Endothelial cell of hepatic sinusoid (primary cell): ENCODE data around the gene IDH3A.

Source experiments
- in situ Hi-C: cut with HindIII; loops from 2 replicates; pipeline ENCODE4 v1.10.0; 2017; ENCODE audit warnings: low sequenced_read_pairs

The IDH3A gene

DNA sequence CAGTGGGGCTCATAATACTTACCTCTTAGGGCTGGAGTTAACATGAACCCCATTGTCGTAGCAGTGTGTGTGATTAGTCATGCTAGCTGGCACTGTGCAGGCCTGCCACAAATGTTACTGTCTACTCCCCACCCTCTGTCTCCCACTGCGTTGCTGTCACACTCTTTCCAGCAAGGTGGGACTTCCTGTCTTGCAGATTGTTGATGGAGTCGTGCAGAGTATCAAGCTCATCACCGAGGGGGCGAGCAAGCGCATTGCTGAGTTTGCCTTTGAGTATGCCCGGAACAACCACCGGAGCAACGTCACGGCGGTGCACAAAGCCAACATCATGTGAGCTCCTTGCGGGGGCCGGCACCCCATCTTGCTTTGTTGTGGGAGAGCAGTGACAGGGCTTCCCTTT, 12.9 kb downstream of the IDH3A start:
- in situ Hi-C loops = no loop called here

DNA sequence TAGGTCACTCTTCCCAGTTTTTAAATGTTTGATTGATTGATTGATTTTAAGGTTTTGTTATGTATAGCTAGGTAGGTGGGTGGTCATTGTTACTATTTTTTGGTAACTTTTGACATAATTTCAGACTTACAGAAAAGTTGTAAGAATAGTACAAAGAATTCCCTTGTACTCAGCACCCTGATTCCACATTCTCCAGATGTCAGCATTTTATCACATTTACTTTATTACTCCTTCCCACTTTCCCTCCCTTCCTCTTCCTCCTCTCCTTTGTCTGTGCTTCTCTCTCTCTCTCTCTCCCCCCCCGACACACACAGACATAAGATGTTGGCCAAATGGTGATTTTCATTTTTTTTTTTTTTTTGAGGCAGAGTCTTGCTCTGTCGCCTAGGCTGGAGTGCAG, 14.8 kb downstream of the IDH3A start:
- in situ Hi-C loops = no loop called here

DNA sequence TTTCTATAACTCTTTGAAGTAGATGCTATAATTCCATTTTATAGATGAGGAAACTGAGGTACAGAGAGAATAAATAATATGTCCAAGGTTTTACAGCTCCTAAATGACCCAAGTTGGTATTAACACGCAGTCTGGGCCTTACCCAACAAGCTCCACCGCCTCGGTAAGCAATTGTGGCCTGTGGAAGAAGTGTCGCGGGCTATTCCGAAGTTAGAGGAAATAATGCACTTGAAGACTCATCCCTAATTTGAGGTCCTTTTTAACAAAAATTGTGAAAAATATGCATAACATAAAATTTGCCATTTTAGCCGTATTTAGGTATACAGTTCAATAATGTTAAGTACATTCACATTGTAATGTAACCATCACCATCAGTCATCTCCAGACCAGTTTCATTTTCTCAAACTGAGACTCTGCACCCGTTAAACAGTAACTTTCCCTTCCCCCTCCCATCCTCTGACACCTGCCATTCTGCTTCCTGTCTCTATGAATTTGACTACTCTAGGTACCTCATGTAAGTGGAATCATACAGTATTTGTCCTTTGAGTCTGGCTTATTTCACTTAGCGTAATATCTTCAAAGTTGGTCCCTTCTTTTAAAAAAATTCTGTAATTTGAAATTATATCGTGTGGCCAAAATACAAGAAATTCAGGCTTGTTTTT, 18.2 kb downstream of the IDH3A start:
- in situ Hi-C loops = no loop called here

DNA sequence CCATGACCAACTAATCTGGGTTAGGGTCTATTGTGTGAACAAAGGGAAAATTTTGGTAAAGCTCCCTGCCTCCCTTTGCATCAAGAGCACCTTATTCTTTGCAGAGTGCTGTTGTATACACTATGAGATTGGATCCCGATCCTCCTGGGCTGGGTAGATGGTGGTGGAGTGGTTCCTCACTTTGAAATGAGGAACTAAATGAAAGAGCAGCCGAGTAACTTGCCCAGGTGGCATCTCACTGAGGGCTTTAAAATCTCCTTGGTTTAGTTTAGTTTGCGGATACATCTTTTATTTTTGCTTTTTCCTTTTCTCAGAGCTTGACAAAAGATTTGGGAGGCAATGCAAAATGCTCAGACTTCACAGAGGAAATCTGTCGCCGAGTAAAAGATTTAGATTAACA, 19.4 kb downstream of the IDH3A start:
- in situ Hi-C loops = no loop called here

DNA sequence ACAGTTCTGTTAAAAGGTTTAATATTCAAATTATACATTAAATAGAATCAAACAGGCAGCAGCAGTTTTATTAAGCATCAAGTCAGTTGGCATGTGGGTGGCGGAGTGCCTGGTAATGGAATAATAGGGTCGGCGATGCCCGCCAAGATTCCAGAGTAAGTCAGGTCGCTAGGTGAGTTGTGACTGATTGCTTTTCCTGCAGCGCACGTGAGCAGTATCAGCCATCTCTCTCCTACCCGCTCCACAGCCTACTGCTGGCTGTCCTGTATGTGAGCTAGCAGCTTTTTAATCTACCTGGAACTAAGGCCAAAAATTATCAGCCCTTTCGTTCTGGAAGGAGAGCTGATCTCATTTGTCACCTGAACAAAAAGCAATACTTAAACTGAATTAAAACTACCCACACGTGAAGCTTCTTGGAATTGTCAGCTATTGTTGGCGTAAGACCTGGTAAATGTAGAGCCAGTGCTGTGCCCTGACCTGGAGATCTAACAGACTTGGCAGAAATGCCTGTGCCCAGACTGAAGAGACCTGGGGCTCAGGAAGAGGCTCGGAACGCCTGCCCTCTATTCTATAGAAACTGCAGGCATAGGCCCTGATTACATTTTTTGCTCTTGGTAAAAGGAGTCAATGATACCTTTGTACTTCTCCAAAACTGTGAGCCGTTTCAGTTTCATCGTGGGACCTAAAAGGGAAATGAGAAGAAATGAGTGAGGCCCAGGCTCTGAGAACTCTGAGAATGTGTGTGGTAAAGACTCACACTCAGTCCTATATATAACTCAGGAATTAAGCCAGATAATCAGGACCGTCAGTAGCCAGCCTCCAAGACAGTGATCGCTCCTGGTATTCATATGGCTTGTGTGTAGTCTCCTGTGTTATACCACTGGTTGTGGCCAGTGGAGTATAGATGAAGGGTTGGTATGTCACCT, 21.9 kb downstream of the IDH3A start:
- in situ Hi-C loops = no loop called here

DNA sequence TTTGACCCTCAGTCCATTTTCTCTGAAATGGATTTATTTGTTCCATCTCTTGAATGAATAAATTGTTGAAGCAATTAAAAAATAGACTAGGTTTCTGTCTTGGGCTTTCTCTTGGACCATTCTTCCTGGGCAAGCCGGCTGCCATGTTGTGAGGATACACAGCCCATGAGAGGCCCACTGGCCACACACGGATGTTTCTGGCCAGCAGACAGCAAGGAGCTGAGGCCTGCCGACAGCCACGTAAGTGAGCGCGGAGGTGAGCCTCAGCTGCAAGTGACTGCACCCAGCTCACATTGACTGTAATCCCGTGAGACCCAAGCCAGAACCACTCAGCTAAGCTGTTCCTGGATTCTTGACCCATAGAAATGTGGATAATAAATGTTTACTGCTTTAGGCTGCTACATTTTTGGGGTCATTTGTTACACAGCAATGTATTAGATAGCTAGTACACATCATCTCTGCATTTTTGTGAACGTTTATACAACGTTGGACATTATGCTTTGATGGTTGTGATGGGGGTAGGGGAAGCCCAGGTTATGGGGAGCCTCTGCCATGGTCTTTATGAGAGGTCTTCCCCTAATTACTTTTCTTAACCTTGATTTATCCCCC, 22.8 kb downstream of the IDH3A start:
- in situ Hi-C loops = no loop called here

DNA sequence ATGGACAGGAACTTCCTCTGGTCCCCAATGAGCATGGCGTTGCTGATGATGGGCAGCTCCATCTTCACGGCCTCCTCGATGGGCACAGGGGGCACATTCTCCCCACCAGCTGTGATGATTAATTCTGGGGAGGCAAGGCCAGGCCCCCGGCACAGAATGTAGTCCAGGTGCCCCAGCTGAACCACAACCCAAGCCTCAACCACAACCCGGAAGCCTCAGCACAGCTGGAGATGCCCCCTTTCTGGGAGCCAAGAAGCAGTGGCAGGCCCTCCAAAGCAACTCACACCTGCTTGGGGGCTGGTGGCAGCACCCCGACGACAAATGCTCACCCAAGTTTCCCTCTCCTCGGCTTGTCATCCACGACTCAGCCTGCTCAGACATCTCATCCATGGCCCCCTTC, 25.2 kb downstream of the IDH3A start:
- in situ Hi-C loops = no loop called here

DNA sequence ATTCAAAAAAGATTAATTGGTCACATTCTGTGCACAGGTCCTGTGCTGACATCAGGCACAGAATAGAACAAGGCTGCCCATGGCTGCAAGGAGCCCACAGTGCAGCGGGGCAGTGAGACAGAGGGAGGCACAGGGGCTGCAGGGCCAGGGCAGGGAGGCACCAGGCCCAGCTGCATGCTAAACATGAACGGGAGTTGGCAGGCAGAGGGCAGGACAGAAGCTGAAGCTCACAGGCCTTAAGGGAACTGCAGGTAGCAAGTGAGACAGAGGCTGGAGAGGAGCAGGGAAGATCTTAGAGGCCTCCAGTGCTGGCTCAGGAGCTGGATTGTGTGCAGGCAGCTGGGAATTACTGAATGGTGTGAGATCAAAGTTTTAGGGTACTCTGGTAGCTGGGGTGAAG, 26.2 kb downstream of the IDH3A start:
- in situ Hi-C loops = no loop called here

DNA sequence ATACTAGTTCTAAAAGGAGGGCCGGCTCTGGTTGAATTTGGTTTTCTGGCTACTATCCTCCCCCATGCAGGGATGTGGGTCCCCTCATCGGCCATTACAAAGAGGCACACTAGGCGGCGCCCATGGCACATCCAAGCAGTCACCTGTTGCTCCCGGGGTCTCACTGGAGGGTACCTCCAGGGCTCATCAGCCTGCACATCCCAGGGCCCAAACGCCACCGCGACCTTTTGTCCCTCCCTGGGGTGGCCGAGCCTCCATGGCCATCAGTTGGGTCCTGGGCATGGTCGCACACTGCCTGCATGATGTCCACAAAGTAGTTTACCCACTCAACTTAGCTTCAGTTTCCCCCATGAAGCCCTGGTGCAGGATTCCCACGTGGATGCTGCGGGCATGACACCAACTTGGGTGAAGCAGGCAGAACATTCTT, 28.3 kb downstream of the IDH3A start:
- in situ Hi-C loops = no loop called here

DNA sequence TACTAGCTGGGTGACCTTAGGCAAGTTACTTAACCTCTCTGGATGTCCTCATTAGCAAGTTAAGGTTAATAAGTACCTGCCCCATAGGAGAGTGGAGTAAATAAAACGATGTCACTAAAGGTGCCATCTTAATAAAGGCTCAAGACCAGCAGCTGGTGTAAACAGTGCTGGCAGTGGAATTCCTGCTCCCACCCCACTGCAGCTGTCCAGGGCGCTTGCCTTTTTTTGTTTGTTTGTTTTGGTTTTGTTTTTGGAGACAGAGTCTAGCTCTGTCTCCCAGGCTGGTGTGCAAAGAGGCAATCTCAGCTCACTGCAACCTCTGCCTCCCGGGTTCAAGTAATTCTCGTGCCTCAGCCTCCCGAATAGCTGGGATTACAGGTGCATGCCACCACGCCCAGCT, 28.9 kb downstream of the IDH3A start:
- in situ Hi-C loops = no loop called here

DNA sequence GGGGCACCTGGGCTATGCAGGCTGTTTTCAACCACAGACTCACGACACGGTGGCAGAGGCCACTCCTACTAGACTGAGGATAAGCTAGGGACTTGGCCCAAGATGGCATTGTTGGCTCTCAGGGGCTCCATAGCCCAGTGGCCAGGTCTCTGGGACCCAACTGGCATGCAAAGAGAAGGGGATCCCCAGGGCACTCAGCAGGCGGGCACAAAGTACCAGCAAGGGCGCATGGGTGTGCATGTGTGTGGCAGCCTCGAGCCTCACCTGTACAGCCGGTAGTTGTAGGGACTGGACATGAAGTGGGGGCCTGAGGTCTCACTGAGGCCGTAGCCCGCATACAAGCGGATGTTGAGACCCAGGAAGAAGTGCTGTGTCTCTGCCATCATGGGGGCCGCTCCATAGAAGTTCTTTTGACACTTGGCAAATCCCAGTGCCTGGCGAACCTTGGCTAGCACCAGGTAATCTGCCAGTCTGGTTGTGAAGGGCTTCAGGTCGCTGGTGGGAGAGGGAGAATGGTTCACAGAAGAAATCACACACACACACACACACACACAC, 30.2 kb downstream of the IDH3A start:
- in situ Hi-C loops = no loop called here

DNA sequence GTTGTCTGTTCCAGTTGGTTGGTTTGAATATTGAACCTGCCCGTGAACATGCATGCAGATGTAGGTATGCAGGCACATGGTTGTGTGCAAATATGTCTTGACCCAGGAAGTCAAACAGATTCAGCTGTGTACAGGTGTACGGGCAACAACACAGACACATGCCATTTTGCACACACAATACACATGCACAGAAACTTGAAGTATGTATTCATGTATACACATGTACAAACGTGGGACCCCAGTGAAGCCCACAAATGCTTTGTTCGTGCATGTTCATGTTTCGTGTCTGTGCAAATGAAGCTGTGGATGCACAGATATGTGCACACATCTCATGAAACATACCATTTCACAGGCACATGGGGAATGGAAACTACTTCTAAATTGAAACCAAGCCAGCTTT, 30.7 kb downstream of the IDH3A start:
- in situ Hi-C loops = no loop called here

DNA sequence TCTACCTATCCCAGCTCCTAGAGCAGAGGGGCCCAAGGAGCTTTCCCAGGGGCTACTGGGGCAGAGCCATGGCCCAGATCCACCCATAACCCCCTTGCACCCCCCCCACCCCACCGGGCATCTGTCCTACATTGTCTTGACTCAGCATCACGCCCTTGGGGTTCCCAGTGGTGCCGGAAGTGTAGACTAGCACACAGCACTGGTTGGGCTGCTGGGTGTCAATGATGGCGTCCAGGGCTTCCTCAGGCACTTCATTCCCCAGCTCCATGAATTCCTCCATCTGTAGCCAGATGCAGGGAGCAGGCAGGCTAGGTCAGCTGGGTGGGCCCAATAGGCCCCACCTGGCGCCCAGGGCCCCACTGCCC, 33.2 kb downstream of the IDH3A start:
- in situ Hi-C loops = no loop called here

DNA sequence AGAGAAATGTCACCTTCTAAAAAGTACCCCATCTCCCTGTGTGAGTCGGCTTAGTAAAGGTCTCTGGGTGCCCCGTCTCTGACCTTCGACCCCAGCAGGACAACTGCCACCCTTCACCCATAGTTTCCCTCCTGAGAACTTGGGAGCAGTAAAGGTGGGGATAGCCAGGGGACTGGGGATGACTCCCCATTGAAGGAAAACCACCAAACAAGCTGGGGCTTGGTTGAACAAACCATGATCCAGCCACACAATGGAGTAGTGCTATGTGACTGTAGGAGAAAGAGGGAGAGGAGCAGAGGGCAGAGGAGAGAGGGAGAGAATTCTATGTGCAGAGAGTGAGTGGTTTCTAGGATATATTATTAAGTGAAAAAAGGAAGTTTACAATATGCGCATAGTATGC, 33.7 kb downstream of the IDH3A start:
- in situ Hi-C loops = no loop called here

DNA sequence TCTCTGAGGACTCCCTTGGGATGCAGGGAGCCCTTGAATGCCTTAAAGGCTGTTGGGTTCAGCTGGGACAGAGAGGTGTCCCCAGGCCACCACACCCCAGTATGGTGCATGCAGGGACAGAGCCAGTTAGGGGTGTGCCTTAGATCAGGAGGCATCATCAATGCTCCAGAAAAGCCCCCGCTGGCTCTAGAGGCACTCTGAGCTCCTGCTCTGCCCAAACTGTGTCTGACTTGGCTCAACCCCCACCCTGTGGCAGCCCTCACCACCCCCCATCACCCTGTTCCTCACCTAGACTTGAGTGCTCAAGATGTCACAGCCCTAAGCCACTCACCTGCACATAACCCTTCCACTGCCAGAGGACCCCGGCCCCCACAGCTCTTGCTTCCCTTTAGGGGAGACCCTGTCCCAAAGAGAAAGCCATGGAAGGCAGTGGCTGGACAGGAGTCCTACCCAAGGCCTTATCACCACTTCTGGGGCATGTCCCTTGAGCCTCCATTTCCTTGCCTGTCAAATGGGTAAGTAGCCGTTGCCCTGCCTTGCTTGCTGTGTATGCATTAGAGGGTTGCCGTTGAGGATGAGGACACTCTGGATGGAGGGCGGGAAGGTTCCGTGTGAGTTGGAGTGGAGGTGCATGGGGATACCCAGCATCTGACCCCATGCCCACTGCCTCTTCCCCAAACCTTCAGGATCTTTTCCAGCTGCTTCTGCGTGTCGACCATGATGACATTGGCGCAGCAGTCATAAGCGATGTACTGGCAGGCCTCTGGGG, 43.8 kb downstream of the IDH3A start:
- in situ Hi-C loops = no loop called here

DNA sequence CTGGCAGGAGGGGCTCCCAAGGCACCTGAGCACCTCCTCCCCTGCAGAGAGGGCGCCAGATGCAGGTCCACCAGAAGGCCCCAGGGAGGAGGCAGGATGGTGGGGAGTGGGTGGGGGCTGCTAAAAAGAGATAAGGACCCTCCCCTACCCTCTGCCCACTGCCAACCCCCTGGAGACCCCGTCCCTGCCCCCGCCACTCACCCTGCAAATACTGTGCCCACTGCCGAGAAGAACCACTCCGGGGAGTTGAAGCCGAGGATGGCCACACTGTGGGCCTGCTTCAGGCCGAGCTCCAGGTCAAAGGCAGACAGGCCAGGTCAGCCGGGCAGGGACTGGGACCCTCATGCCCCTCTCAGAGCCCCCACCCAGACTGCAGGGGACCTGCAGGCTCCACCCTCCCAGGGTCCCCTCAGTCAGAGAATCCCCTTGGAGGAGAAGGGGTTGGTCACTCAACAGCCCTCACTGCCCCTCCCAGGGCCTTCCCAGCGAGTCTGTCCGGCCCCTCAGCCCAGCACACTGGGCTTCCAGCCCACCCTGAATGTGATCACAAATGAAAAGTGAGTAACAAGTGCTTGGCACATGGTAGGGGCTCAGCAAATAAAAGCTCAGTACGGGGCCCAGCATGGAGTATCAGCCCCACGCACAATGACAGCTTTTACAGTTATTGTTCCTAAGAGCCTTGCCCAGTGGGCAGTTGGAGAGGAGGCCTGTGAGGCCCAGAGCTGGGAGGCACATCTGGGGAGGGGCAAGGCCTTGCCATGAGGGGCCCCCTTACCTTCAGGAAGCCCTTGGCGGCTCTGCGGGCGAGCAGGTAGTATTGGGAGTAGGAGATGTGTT, 44.8 kb downstream of the IDH3A start:
- in situ Hi-C loops = no loop called here

DNA sequence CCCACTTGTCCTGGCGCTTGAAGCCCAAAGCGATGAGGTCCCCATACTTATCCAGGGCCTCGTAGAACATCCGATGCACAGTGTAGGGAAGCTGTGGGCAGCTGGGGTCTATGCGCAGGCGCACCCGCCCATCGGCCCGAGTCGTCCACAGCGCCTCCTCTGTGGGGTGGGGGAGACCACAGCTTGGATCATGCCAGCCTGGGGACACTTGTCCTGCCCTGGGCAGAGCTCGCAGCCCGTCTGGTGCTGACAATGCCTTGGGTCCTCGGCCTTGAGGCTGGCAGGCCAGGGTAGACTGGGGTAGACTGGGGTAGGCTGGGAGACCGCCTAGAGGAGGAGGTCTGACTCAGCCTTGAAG, 45.4 kb downstream of the IDH3A start:
- in situ Hi-C loops = no loop called here

DNA sequence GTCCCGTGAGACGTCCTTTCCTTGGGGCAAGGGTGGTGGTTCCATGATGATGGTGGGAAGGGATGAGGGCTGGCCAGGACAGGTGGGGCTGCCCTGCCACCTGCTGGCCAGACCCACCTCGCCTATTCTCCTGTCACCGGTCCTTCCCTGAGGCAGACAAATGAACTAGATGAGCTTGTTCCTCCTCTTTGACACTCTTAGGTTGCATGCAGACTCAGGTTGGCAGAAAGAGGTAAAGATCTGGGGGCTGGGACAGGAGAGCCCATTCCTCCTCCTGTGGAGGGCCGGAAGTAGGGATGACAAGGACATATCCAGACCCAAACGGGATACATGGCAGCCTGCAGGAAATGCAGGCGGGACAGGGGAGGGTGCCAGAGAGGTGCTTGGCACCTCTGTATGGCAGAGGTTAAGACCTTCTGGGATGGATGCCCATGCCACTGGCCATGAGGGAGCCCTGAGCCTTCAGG, 46.6 kb downstream of the IDH3A start:
- in situ Hi-C loops = loop anchor here (5.0 kb wide), 2 partner anchors 48 to 62 kb away; partner anchors contain the start of gene IDH3A

DNA sequence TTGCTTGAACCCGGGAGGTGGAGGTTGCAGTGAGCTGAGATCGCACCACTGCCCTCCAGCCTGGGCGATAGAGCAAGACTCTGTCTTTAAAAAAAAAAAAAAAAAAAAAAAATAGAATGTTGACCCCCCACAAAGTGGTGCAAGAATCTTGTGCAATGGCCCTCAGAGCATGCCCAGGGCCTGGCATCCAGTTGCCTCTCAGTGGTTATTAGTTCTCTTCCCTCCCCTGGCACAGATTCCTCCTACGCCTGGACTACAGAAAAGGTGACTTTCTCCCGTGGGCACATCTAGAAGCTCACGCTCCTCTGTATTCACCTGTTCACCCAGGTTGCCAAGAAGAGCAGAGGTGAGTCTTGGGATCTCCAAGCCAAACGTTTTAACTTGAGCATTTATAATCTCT, 48.5 kb downstream of the IDH3A start:
- in situ Hi-C loops = loop anchor here (5.0 kb wide), 2 partner anchors 50 to 60 kb away; partner anchors contain the start of gene IDH3A
